ACC112 (cell line): Measurements from ENCODE around the gene STARD10.

ENCODE experiments used
- H2AFZ ChIP-seq: fragments of 200-600 bp; sonication (generic); one replicate; pipeline ENCODE4 v1.6.0; 2017; ENCODE audit warnings: antibody characterized with exemption, low read length; ENCODE audit not compliant: unreplicated experiment
- H3K27ac ChIP-seq: fragments of 200-600 bp; sonication (generic); 2 replicates; pipeline ENCODE4 v1.5.1; 2014; ENCODE audit warnings: low read depth, mild to moderate bottlenecking, antibody characterized with exemption, low read length, moderate library complexity
- H3K27me3 ChIP-seq: fragments of 200-600 bp; sonication (generic); 2 replicates; pipeline ENCODE4 v1.6.1; 2014; ENCODE audit warnings: mild to moderate bottlenecking, antibody characterized with exemption, low read length, moderate library complexity, mixed read lengths; ENCODE audit not compliant: insufficient read depth
- H3K36me3 ChIP-seq: fragments of 200-600 bp; sonication (generic); 2 replicates; pipeline ENCODE4 v1.6.1; 2016; ENCODE audit warnings: mild to moderate bottlenecking, antibody characterized with exemption, low read length, moderate library complexity, mixed read lengths; ENCODE audit not compliant: insufficient read depth
- H3K4me1 ChIP-seq: fragments of 200-600 bp; sonication (generic); one replicate; pipeline ENCODE4 v1.6.1; 2016; ENCODE audit warnings: low read length, mixed read lengths; ENCODE audit not compliant: insufficient read depth, unreplicated experiment, control insufficient read depth
- H3K4me3 ChIP-seq: fragments of 200-600 bp; sonication (generic); 2 replicates; pipeline ENCODE4 v1.5.1; 2014; ENCODE audit warnings: mild to moderate bottlenecking, low read depth, low read length
- H3K79me2 ChIP-seq: fragments of 200-600 bp; sonication (generic); one replicate; pipeline ENCODE4 v1.6.0; 2016; ENCODE audit warnings: low read length; ENCODE audit not compliant: control insufficient read depth, unreplicated experiment, insufficient read depth

The STARD10 gene

GRCh38 chr11:72742513-72743320, 51.1 kb downstream of the STARD10 start:
- H3K79me2 ChIP-seq = peaks cover 19% of the 10 kb centered on the region
- no peaks in the 10 kb centered on the region for H3K36me3 ChIP-seq
- no peaks in the 10 kb centered on the region for H3K27me3 ChIP-seq
- no peak overlapping the region for H3K4me3 ChIP-seq
- H3K4me1 ChIP-seq = peaks cover 44% of the 10 kb centered on the region
- H2AFZ ChIP-seq = no peak overlapping the region
- no peak overlapping the region for H3K27ac ChIP-seq

GRCh38 chr11:72741849-72742512, 51.9 kb downstream of the STARD10 start:
- Histone ChIP-seq H3K4me3 (no peak overlapping the region), H3K4me1 (peaks cover 51% of the 10 kb centered on the region), H2AFZ (no peak overlapping the region), H3K36me3 (no peaks in the 10 kb centered on the region), H3K27me3 (no peaks in the 10 kb centered on the region), H3K27ac (no peak overlapping the region), H3K79me2 (peaks cover 19% of the 10 kb centered on the region)

- no peak overlapping the region for H3K27ac ChIP-seq
Measured at GRCh38 chr11:72741429-72741833, 52.4 kb downstream of the STARD10 start.

GRCh38 chr11:72740562-72741428, 53.1 kb downstream of the STARD10 start:
- Histone ChIP-seq H3K79me2 (peaks cover 19% of the 10 kb centered on the region), H3K27me3 (no peaks in the 10 kb centered on the region), H3K4me1 (peaks cover 63% of the 10 kb centered on the region), H3K4me3 (no peak overlapping the region), H3K36me3 (no peaks in the 10 kb centered on the region), H3K27ac (no peak overlapping the region), H2AFZ (no peak overlapping the region)

More at GRCh38 chr11:72741429-72741833, 52.4 kb downstream of the STARD10 start:
- H3K4me1 ChIP-seq = peaks cover 57% of the 10 kb centered on the region
- H3K36me3 ChIP-seq = no peaks in the 10 kb centered on the region
- H3K79me2 ChIP-seq = peaks cover 19% of the 10 kb centered on the region
- H2AFZ ChIP-seq = no peak overlapping the region
- no peaks in the 10 kb centered on the region for H3K27me3 ChIP-seq
- no peak overlapping the region for H3K4me3 ChIP-seq

GRCh38 chr11:72740060-72740424, 53.8 kb downstream of the STARD10 start:
- Histone ChIP-seq H3K36me3 (no peaks in the 10 kb centered on the region), H3K4me1 (peaks cover 71% of the 10 kb centered on the region), H3K27ac (no peak overlapping the region), H2AFZ (no peak overlapping the region), H3K4me3 (no peak overlapping the region), H3K79me2 (peaks cover 19% of the 10 kb centered on the region), H3K27me3 (no peaks in the 10 kb centered on the region)

GRCh38 chr11:72739240-72740059, 54.4 kb downstream of the STARD10 start:
- no peak overlapping the region for H3K27ac ChIP-seq
- H3K27me3 ChIP-seq = no peaks in the 10 kb centered on the region
- no peak overlapping the region for H2AFZ ChIP-seq
- H3K4me1 ChIP-seq = peaks cover 71% of the 10 kb centered on the region
- no peak overlapping the region for H3K4me3 ChIP-seq
- no peaks in the 10 kb centered on the region for H3K36me3 ChIP-seq
- H3K79me2 ChIP-seq = peaks cover 19% of the 10 kb centered on the region

GRCh38 chr11:72738199-72739141, 55.4 kb downstream of the STARD10 start:
- peaks cover 19% of the 10 kb centered on the region for H3K79me2 ChIP-seq
- no peak overlapping the region for H2AFZ ChIP-seq
- H3K4me3 ChIP-seq = no peak overlapping the region
- peak overlapping the region; percentile 80; the same call in 1 of the 2 replicates for H3K27ac ChIP-seq
- H3K36me3 ChIP-seq = no peaks in the 10 kb centered on the region
- peaks cover 71% of the 10 kb centered on the region for H3K4me1 ChIP-seq
- H3K27me3 ChIP-seq = no peaks in the 10 kb centered on the region

GRCh38 chr11:72737336-72737735, 56.5 kb downstream of the STARD10 start:
- H3K27ac ChIP-seq = peak overlapping the region; percentile 80
- no peak overlapping the region for H2AFZ ChIP-seq
- peaks cover 71% of the 10 kb centered on the region for H3K4me1 ChIP-seq
- H3K79me2 ChIP-seq = peaks cover 19% of the 10 kb centered on the region
- no peaks in the 10 kb centered on the region for H3K36me3 ChIP-seq
- H3K27me3 ChIP-seq = no peaks in the 10 kb centered on the region
- peak overlapping the region; percentile 25; the same call in 1 of the 2 replicates for H3K4me3 ChIP-seq

GRCh38 chr11:72736452-72737069, 57.3 kb downstream of the STARD10 start:
- Histone ChIP-seq H3K4me1 (peaks cover 65% of the 10 kb centered on the region), H3K27ac (peak overlapping the region; percentile 80), H3K27me3 (no peaks in the 10 kb centered on the region), H3K79me2 (peaks cover 22% of the 10 kb centered on the region), H3K36me3 (no peaks in the 10 kb centered on the region), H2AFZ (no peak overlapping the region), H3K4me3 (peak overlapping the region; percentile 25; the same call in 1 of the 2 replicates)
